ENCODE data around the gene SMG6. TPM values are rescaled to one million over a fixed set of nuclear protein-coding genes. Genes with fewer than 3 reads are reported as not detected.

SMG6 gene
- total and polyA plus RNA-seq, 2 of the 8 experiments (the other 6 are each of a cell fraction or from before 2014, with no cell fraction given), result 18.5 to 25.2 TPM

DNA sequence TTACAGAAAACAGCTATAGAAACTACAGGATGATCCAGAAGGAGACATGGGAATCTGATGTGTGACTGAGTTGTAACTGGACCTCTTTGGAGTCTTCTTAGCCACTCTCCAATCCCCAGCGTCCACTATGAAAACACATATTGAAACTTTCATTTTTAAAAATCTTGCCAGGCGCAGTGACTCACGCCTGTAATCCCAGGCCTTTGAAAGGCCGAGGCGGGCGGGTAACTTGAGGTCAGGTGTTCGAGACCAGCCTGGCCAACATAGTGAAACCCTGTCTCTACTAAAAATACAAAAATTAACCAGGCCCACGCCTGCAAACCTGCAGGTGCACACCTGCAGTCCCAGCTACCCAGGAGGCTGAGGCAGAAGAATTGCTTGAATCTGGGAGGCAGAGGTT is 195.4 kb downstream of the SMG6 start (continued):
- TF ChIP-seq CHD7 (IDR thresholded peaks at IDR 0.05; ENCODE audit: insufficient replicate concordance, low read length) (no peak), RBBP5 (IDR thresholded peaks at IDR 0.05; ENCODE audit: borderline replicate concordance, low read depth, low read length) (no peak), BACH1 (IDR thresholded peaks at IDR 0.05; ENCODE audit: low read length) (no peak)
- TF ChIP-seq, protein P1, sequence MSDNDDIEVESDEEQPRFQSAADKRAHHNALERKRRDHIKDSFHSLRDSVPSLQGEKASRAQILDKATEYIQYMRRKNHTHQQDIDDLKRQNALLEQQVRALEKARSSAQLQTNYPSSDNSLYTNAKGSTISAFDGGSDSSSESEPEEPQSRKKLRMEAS (IDR thresholded peaks at IDR 0.05), result no peak
